A673 (cell line): ENCODE measurements around the gene ZNF644.

ENCODE experiments used
- EZH2 ChIP-seq: fragments of 200-600 bp; sonication (generic); IDR thresholded peaks from 2 replicates; pipeline ENCODE4 v1.6.1; 2017; ENCODE audit warnings: borderline replicate concordance, low read depth, mild to moderate bottlenecking, mixed read lengths, antibody characterized with exemption, low read length; ENCODE audit not compliant: poor library complexity, severe bottlenecking
- TF ChIP-seq, protein P1 (sequence below): fragments of 300-800, 200-600 bp; sonication (generic); conservative IDR thresholded peaks from 2 replicates; pipeline ENCODE4 v1.5.1; 2017; ENCODE audit warnings: low read depth, mild to moderate bottlenecking, antibody characterized with exemption, low read length, moderate library complexity, mixed read lengths

DNA sequence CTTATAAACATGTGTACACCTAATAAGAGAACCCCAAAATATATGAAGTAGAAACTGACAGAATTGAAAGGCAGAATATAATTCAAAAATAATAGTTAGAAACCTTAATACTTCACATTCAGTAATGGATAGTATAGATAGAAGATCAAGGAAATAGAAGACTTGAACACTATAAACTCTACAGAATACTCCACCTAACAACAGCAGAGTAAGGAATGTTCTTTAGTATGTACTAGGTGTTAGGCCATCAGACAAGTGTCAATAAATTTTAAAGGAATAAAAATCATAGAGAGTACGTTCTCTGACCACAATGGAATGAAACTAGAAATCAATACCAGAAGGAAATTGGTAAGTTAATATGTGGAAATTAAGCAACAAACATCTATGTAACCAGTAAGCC, 16.6 kb downstream of the ZNF644 start:
- TF ChIP-seq, protein P1, sequence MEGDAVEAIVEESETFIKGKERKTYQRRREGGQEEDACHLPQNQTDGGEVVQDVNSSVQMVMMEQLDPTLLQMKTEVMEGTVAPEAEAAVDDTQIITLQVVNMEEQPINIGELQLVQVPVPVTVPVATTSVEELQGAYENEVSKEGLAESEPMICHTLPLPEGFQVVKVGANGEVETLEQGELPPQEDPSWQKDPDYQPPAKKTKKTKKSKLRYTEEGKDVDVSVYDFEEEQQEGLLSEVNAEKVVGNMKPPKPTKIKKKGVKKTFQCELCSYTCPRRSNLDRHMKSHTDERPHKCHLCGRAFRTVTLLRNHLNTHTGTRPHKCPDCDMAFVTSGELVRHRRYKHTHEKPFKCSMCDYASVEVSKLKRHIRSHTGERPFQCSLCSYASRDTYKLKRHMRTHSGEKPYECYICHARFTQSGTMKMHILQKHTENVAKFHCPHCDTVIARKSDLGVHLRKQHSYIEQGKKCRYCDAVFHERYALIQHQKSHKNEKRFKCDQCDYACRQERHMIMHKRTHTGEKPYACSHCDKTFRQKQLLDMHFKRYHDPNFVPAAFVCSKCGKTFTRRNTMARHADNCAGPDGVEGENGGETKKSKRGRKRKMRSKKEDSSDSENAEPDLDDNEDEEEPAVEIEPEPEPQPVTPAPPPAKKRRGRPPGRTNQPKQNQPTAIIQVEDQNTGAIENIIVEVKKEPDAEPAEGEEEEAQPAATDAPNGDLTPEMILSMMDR = no peak
- no peak for TF ChIP-seq EZH2
